Measurements from ENCODE around the gene TEKT5. TPM values are rescaled to one million over a fixed set of nuclear protein-coding genes. Genes with fewer than 3 reads are reported as not detected.

TEKT5 gene
- total RNA-seq, 1 donor from 2014 or later: not detected

- H3K27me3 ChIP-seq (ENCODE audit: control insufficient read depth in 3 of 3, insufficient read depth in 3 of 3, low read length in 3 of 3): no peaks in the 10 kb centered on the region
- peaks cover 47 to 63% (median 48%) of the 10 kb centered on the region in 3 donors for H3K4me1 ChIP-seq (ENCODE audit: control insufficient read depth in 3 of 3, insufficient read depth in 3 of 3, low read length in 3 of 3)
- H3K36me3 ChIP-seq (ENCODE audit: control insufficient read depth in 3 of 3, insufficient read depth in 3 of 3, low read length in 3 of 3): no peaks in the 10 kb centered on the region
- peak overlapping the region; percentile 67 to 85 (median 80) for H3K4me3 ChIP-seq (ENCODE audit: low read length in 3 of 3)
- H3K27ac ChIP-seq (ENCODE audit: low read depth, low read length): peak overlapping the region; percentile 90
- H3K9me3 ChIP-seq (ENCODE audit: control insufficient read depth in 3 of 3, low read length in 3 of 3): no peaks in the 10 kb centered on the region
- H3K9ac ChIP-seq (ENCODE audit: low read depth in 1 of 3, low read length in 3 of 3): peak overlapping the region in 2 of 3 donors; percentile 70 to 86
Observed at GRCh38 chr16:10578474-10579316, 116.0 kb downstream of the TEKT5 start.

Small RNAs within 50 kb of the gene (small RNA-seq; reads per million reads assigned to genes)
- not detected for gene MTND4LP24
- not detected for gene MTND6P33

Other genes with a start within 250 kb of the TEKT5 start
- 42.8 TPM for gene EMP2, start 114.3 kb downstream of the TEKT5 start, total RNA-seq
- 33.4 TPM for gene NUBP1, start 48.9 kb upstream of the TEKT5 start, total RNA-seq
- gene TVP23A, start 123.9 kb upstream of the TEKT5 start, total RNA-seq: 2.6 TPM
- gene CIITA, start 182.3 kb upstream of the TEKT5 start, total RNA-seq: 1.0 TPM
- gene DEXI, start 247.5 kb upstream of the TEKT5 start, total RNA-seq: 42.8 TPM
- gene CLEC16A, start 249.6 kb upstream of the TEKT5 start, total RNA-seq: 14.6 TPM